SK-N-SH (cell line): ENCODE measurements around the gene IL37. TPM values are rescaled to one million over a fixed set of nuclear protein-coding genes. Genes with fewer than 3 reads are reported as not detected.

Source experiments
- CTCF ChIA-PET: fragments of 300-600, 350-600 bp; formaldehyde crosslinking; extraction: SDS; loops from one replicate; lab custom pipeline; 2021; lab: Yijun Ruan, JAX
- POLR2A ChIA-PET: fragments of 350-600 bp; sonication (Branson Sonifier 250); formaldehyde crosslinking; extraction: SDS; loops from one replicate; lab custom pipeline; 2020; ENCODE audit warnings: antibody characterized with exemption, inconsistent platforms; lab: Yijun Ruan, JAX
- DNase-seq: peaks from one replicate; pipeline ENCODE4 v3.0.0; 2012
- H2AFZ ChIP-seq: fragments of 200-600 bp; sonication (generic); 2 replicates; pipeline ENCODE4 v1.8.1; 2016; ENCODE audit warnings: antibody characterized with exemption, mild to moderate bottlenecking, low read depth
- H3F3A ChIP-seq: fragments of 200-600 bp; sonication (generic); replicated peaks from 2 replicates; pipeline ENCODE3; 2016; ENCODE audit warnings: antibody characterized with exemption, mild to moderate bottlenecking; ENCODE audit not compliant: insufficient read depth
- H3K27ac ChIP-seq, 2 experiments: fragments of 200-500 bp in 1 of 2; fragments of 200-600 bp in 1 of 2; sonication (Bioruptor generic) in 1 of 2; sonication (generic), shearing (Covaris generic) in 1 of 2; 2 replicates each; pipeline versions ENCODE4 v1.5.1 to v1.6.1; 2014 to 2016; ENCODE audit warnings: low read depth in 2 of 2, inconsistent platforms in 1 of 2, low read length in 1 of 2, mild to moderate bottlenecking in 1 of 2, mixed read lengths in 1 of 2
- H3K27me3 ChIP-seq: fragments of 200-600 bp; sonication (generic), shearing (Covaris generic); 2 replicates; pipeline ENCODE4 v1.6.1; 2016; ENCODE audit warnings: mixed run types; ENCODE audit not compliant: insufficient read depth
- H3K36me3 ChIP-seq, 2 experiments: fragments of 200-500 bp in 1 of 2; fragments of 200-600 bp in 1 of 2; sonication (Bioruptor generic) in 1 of 2; sonication (generic) in 1 of 2; replicated peaks in 1 of 2; 2 replicates each; pipeline versions ENCODE3 to v1.5.1; 2014 to 2016; ENCODE audit warnings: low read length in 1 of 2, mild to moderate bottlenecking in 1 of 2; ENCODE audit not compliant: insufficient read depth in 2 of 2, control insufficient read depth in 1 of 2
- H3K4me1 ChIP-seq, 2 experiments: fragments of 200-500 bp in 1 of 2; fragments of 200-600 bp in 1 of 2; sonication (Bioruptor generic) in 1 of 2; sonication (generic), shearing (Covaris generic) in 1 of 2; 2 replicates each; pipeline versions ENCODE4 v1.5.1 to v1.6.1; 2014 to 2016; ENCODE audit warnings: low read depth in 1 of 2, low read length in 1 of 2, mixed run types in 1 of 2; ENCODE audit not compliant: insufficient read depth in 2 of 2, control insufficient read depth in 1 of 2
- H3K4me2 ChIP-seq: fragments of 200-600 bp; sonication (generic), shearing (Covaris generic); 2 replicates; pipeline ENCODE4 v1.6.1; 2017; ENCODE audit warnings: mixed run types
- H3K4me3 ChIP-seq, 2 experiments: fragments of 200-500 bp in 1 of 2; fragments of 200-600 bp in 1 of 2; sonication (Bioruptor generic) in 1 of 2; sonication (generic), shearing (Covaris generic) in 1 of 2; 2 replicates each; pipeline versions ENCODE4 v1.5.1 to v1.8.1; 2014 to 2016; ENCODE audit warnings: low read depth in 2 of 2, inconsistent platforms in 1 of 2, low read length in 1 of 2, mild to moderate bottlenecking in 1 of 2, mixed read lengths in 1 of 2, moderate library complexity in 1 of 2
- H3K79me2 ChIP-seq: fragments of 200-600 bp; sonication (generic); 2 replicates; pipeline ENCODE4 v1.8.1; 2017; ENCODE audit warnings: mild to moderate bottlenecking; ENCODE audit not compliant: insufficient read depth
- H3K9ac ChIP-seq: fragments of 200-600 bp; sonication (generic); 2 replicates; pipeline ENCODE4 v1.6.1; 2017; ENCODE audit warnings: mixed run types
- H3K9me2 ChIP-seq: fragments of 200-600 bp; sonication (generic); 2 replicates; pipeline ENCODE4 v1.6.1; 2017; ENCODE audit warnings: mixed run types
- H3K9me3 ChIP-seq: fragments of 200-600 bp; sonication (generic); 2 replicates; pipeline ENCODE4 v1.6.1; 2017; ENCODE audit warnings: mixed run types, mild to moderate bottlenecking, moderate library complexity
- H4K20me1 ChIP-seq: fragments of 200-600 bp; sonication (generic); 2 replicates; pipeline ENCODE4 v1.6.1; 2017; ENCODE audit warnings: mild to moderate bottlenecking, mixed run types; ENCODE audit not compliant: insufficient read depth
- ELF1 ChIP-seq: IDR thresholded peaks from 2 replicates; pipeline ENCODE4 v1.4.0; 2012
- EP300 ChIP-seq, 2 experiments: IDR thresholded peaks; 2 replicates each; pipeline versions ENCODE4 v1.4.0 to v1.6.1; 2012; ENCODE audit warnings: borderline replicate concordance in 1 of 2, low read depth in 1 of 2, low read length in 1 of 2
- EZH2phosphoT487 ChIP-seq: fragments of 200-600 bp; sonication (generic); IDR thresholded peaks from 2 replicates; pipeline ENCODE4 v1.6.1; 2017; ENCODE audit warnings: low read depth, mixed run types, mild to moderate bottlenecking, antibody characterized with exemption, moderate library complexity, borderline replicate concordance
- FOXM1 ChIP-seq: IDR thresholded peaks from 2 replicates; pipeline ENCODE4 v1.4.0; 2012; ENCODE audit warnings: low read depth, mild to moderate bottlenecking
- GABPA ChIP-seq: IDR thresholded peaks from 2 replicates; pipeline ENCODE4 v1.4.0; 2012; ENCODE audit warnings: low read depth, mild to moderate bottlenecking
- MEF2A ChIP-seq: IDR thresholded peaks from 2 replicates; pipeline ENCODE4 v1.4.0; 2012; ENCODE audit warnings: low read depth, borderline replicate concordance
- MXI1 ChIP-seq: IDR thresholded peaks from 2 replicates; pipeline ENCODE4 v1.6.1; 2012; ENCODE audit warnings: mild to moderate bottlenecking, low read depth, low read length, improper control_type of control experiment
- NFIC ChIP-seq: IDR thresholded peaks from 2 replicates; pipeline ENCODE4 v1.4.0; 2012; ENCODE audit warnings: borderline replicate concordance
- NRF1 ChIP-seq: IDR thresholded peaks from 2 replicates; pipeline ENCODE4 v1.6.1; 2012; ENCODE audit warnings: low read depth, mild to moderate bottlenecking, low read length
- POLR2AphosphoS5 ChIP-seq: IDR thresholded peaks from 2 replicates; pipeline ENCODE4 v1.6.1; 2012; ENCODE audit warnings: low read depth, low read length
- RCOR1 ChIP-seq: fragments of 150-350 bp; IDR thresholded peaks from 2 replicates; pipeline ENCODE4 v1.6.1; 2017; ENCODE audit warnings: antibody characterized with exemption, low read length
- SIN3A ChIP-seq: IDR thresholded peaks from 2 replicates; pipeline ENCODE4 v1.6.1; 2012; ENCODE audit warnings: low read depth, mild to moderate bottlenecking, low read length, moderate library complexity, borderline replicate concordance
- SMC3 ChIP-seq: IDR thresholded peaks from 2 replicates; pipeline ENCODE4 v1.6.1; 2012; ENCODE audit warnings: low read depth, low read length, improper control_type of control experiment
- TCF12 ChIP-seq: IDR thresholded peaks from 2 replicates; pipeline ENCODE4 v1.4.0; 2012
- YY1 ChIP-seq: IDR thresholded peaks from 2 replicates; pipeline ENCODE4 v1.4.0; 2012; ENCODE audit warnings: low read depth, mild to moderate bottlenecking
- WGBS: methylation state at CpG from one replicate; pipeline ENCODE4 v1.1.6; 2017; ENCODE audit warnings: low lambda C conversion rate; 5-methylcytosine and 5-hydroxymethylcytosine counted together
- polyA plus RNA-seq, 3 experiments: library from polyadenylated mRNA; depleted of rRNA; stranded (reverse); fragments of >200 nt; gene quantifications; 2 replicates each; pipeline ENCODE4 v1.2.3, GENCODE V29; 2012
- TF ChIP-seq, protein P1 (sequence below): IDR thresholded peaks from 2 replicates; pipeline ENCODE4 v1.4.0; 2012; ENCODE audit warnings: low read depth
- TF ChIP-seq, protein P2 (sequence below): IDR thresholded peaks from 2 replicates; pipeline ENCODE4 v1.4.0; 2012; ENCODE audit warnings: low read depth, borderline replicate concordance
- TF ChIP-seq, protein P3 (sequence below): IDR thresholded peaks from 2 replicates; pipeline ENCODE4 v1.6.1; 2012; ENCODE audit warnings: mild to moderate bottlenecking, low read depth, low read length, moderate library complexity
- TF ChIP-seq, protein P4 (sequence below): IDR thresholded peaks from 2 replicates; pipeline ENCODE4; 2012
- TF ChIP-seq, protein P5 (sequence below): fragments of 200-600 bp; sonication (generic); IDR thresholded peaks from 2 replicates; pipeline ENCODE4 v1.6.1; 2017; ENCODE audit warnings: antibody characterized with exemption, mild to moderate bottlenecking, moderate library complexity

Gene IL37
- polyA plus RNA-seq, 1 of the 3 experiments (the other 2 are of a cell fraction) = not detected

DNA sequence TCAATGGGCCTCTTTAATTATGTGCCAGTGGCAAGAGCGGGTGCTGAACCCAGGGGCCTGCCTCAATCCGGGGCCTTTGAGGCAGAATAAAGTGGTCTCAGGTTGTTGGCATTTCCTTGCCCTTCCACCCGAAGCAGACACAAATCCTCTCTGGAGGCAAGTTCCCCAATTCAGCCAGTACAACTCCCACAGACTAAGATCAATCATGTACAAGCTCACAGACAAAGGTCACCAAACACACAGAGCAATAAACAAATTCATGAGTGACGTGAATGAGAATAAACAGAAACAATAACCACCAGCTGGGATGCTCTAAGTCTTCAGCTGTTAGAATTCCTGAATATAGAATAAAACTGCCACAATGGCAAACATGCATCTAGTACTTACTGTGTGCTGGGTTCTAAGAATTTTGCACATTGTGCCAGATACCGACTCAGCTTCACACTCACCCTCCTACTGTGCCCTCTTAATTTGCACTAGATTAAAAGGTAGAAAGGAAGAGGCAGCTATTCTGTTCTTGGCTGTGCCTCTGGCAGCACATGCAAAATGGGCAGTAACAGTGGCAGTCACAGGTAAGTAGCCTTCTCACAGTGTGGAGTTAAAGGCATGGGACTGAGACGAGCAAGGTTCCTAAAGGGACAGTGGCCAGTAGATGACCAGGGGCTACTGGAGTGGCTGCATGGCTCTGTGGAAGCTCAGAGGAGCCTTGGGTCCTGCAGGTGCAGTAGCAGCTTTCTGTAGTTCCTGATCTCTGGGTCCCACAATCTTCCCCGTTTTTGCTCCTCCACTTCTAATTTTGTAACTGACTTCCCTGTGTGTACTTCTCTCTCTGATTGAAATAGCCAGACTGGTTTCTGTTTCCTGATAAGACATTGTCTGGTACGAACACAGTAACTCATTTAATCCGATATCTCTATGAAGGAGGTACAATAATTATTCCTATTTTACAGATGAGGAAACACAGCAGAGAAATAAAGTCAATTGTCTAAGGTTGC is 39.8 kb upstream of the IL37 start:
- no peaks in the 10 kb centered on the region for H4K20me1 ChIP-seq
- no peak for TF ChIP-seq NRF1
- TF ChIP-seq POLR2AphosphoS5 = no peak
- TF ChIP-seq, protein P1, sequence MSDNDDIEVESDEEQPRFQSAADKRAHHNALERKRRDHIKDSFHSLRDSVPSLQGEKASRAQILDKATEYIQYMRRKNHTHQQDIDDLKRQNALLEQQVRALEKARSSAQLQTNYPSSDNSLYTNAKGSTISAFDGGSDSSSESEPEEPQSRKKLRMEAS = no peak
- no peak for TF ChIP-seq GABPA
- TF ChIP-seq ELF1 = no peak
- TF ChIP-seq SIN3A = no peak
- TF ChIP-seq, protein P2, sequence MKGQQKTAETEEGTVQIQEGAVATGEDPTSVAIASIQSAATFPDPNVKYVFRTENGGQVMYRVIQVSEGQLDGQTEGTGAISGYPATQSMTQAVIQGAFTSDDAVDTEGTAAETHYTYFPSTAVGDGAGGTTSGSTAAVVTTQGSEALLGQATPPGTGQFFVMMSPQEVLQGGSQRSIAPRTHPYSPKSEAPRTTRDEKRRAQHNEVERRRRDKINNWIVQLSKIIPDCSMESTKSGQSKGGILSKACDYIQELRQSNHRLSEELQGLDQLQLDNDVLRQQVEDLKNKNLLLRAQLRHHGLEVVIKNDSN = no peak
- TF ChIP-seq YY1 = no peak
- no peak for TF ChIP-seq SMC3
- no peak for TF ChIP-seq NFIC
- TF ChIP-seq MXI1 = no peak
- TF ChIP-seq EZH2phosphoT487 = no peak
- TF ChIP-seq MEF2A = no peak
- TF ChIP-seq, protein P3, sequence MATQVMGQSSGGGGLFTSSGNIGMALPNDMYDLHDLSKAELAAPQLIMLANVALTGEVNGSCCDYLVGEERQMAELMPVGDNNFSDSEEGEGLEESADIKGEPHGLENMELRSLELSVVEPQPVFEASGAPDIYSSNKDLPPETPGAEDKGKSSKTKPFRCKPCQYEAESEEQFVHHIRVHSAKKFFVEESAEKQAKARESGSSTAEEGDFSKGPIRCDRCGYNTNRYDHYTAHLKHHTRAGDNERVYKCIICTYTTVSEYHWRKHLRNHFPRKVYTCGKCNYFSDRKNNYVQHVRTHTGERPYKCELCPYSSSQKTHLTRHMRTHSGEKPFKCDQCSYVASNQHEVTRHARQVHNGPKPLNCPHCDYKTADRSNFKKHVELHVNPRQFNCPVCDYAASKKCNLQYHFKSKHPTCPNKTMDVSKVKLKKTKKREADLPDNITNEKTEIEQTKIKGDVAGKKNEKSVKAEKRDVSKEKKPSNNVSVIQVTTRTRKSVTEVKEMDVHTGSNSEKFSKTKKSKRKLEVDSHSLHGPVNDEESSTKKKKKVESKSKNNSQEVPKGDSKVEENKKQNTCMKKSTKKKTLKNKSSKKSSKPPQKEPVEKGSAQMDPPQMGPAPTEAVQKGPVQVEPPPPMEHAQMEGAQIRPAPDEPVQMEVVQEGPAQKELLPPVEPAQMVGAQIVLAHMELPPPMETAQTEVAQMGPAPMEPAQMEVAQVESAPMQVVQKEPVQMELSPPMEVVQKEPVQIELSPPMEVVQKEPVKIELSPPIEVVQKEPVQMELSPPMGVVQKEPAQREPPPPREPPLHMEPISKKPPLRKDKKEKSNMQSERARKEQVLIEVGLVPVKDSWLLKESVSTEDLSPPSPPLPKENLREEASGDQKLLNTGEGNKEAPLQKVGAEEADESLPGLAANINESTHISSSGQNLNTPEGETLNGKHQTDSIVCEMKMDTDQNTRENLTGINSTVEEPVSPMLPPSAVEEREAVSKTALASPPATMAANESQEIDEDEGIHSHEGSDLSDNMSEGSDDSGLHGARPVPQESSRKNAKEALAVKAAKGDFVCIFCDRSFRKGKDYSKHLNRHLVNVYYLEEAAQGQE = no peak
- no peak for TF ChIP-seq RCOR1
- TF ChIP-seq FOXM1 = no peak
- no peak for TF ChIP-seq EP300 (IDR thresholded peaks at IDR 0.05; ENCODE audit: borderline replicate concordance in 1 of 2, low read depth in 1 of 2, low read length in 1 of 2)
- TF ChIP-seq, protein P4, sequence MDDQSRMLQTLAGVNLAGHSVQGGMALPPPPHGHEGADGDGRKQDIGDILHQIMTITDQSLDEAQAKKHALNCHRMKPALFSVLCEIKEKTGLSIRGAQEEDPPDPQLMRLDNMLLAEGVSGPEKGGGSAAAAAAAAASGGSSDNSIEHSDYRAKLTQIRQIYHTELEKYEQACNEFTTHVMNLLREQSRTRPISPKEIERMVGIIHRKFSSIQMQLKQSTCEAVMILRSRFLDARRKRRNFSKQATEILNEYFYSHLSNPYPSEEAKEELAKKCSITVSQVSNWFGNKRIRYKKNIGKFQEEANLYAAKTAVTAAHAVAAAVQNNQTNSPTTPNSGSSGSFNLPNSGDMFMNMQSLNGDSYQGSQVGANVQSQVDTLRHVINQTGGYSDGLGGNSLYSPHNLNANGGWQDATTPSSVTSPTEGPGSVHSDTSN = no peak
- TF ChIP-seq TCF12 = no peak
- TF ChIP-seq, protein P5, sequence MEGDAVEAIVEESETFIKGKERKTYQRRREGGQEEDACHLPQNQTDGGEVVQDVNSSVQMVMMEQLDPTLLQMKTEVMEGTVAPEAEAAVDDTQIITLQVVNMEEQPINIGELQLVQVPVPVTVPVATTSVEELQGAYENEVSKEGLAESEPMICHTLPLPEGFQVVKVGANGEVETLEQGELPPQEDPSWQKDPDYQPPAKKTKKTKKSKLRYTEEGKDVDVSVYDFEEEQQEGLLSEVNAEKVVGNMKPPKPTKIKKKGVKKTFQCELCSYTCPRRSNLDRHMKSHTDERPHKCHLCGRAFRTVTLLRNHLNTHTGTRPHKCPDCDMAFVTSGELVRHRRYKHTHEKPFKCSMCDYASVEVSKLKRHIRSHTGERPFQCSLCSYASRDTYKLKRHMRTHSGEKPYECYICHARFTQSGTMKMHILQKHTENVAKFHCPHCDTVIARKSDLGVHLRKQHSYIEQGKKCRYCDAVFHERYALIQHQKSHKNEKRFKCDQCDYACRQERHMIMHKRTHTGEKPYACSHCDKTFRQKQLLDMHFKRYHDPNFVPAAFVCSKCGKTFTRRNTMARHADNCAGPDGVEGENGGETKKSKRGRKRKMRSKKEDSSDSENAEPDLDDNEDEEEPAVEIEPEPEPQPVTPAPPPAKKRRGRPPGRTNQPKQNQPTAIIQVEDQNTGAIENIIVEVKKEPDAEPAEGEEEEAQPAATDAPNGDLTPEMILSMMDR = no peak
- TF ChIP-seq, all 33 proteins: peak for 0
- ChIA-PET POLR2A (no interaction called here), CTCF (no interaction called here)
- 16% methylated on average over 9 of the region's 9 CpGs for WGBS
- no peak for DNase-seq
- Histone ChIP-seq H3K4me1 (no peaks in the 10 kb centered on the region), H3F3A (no peaks in the 10 kb centered on the region), H3K79me2 (no peaks in the 10 kb centered on the region), H3K4me3 (no peak overlapping the region), H3K27me3 (peaks cover 5% of the 10 kb centered on the region; the same call in 1 of the 2 replicates), H2AFZ (no peak overlapping the region), H3K9me3 (no peaks in the 10 kb centered on the region), H3K27ac (no peak overlapping the region), H3K36me3 (no peaks in the 10 kb centered on the region), H3K4me2 (no peak overlapping the region), H3K9me2 (no peaks in the 10 kb centered on the region), H3K9ac (no peak overlapping the region)
